Activated CD4-positive, CD25-positive, alpha-beta regulatory T cell treated with anti-CD3 and anti-CD28 coated beads, Interleukin-2, amount 50 U/mL, for 24 hours (primary cell): ENCODE results near the gene KRTCAP3.
"Not testable (repeated sequence)": the region's sequence is repeated elsewhere in the genome, so short reads cannot be mapped to it uniquely, and the experiment has no call there.

Source experiments
- ATAC-seq, 2 donors: fragments of 150-1000 bp; cut with Tn5 transposase; one replicate each; pipeline ENCODE4 v1.10.0; 2021; ENCODE audit warnings: mild to moderate bottlenecking in 1 of 2, moderate library complexity in 1 of 2

The KRTCAP3 gene, protein sequence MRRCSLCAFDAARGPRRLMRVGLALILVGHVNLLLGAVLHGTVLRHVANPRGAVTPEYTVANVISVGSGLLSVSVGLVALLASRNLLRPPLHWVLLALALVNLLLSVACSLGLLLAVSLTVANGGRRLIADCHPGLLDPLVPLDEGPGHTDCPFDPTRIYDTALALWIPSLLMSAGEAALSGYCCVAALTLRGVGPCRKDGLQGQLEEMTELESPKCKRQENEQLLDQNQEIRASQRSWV

DNA sequence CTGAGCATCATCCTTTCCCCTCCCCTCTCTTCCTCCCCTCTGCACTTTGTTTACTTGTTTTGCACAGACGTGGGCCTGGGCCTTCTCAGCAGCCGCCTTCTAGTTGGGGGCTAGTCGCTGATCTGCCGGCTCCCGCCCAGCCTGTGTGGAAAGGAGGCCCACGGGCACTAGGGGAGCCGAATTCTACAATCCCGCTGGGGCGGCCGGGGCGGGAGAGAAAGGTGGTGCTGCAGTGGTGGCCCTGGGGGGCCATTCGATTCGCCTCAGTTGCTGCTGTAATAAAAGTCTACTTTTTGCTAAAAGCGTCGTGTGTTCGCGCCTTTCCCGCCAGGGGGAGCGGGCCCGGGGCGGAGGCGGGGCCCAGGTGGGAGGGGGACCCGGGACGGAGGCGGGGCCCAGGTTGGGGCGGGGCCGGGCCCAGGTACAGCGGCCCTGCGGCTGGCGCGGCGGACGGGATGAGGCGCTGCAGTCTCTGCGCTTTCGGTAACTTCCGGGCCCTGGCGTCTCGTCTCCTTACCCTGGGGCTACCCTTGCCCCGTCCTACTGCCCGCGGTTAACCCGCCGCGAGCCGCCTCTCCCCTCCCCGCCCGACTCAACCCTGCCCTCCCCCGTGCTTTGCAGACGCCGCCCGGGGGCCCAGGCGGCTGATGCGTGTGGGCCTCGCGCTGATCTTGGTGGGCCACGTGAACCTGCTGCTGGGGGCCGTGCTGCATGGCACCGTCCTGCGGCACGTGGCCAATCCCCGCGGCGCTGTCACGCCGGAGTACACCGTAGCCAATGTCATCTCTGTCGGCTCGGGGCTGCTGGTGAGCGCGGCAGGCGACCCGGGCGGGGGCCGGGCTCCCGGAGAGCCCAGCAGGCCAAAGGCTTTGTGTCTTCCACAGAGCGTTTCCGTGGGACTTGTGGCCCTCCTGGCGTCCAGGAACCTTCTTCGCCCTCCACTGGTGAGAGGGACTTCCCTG is at the start of gene KRTCAP3:
TSS of gene KRTCAP3 (plus strand) at position 424 of the 962 bp plus-strand sequence. CDS start at position 456, 32 bp downstream.
- ATAC-seq = peak; percentile 41 to 61

DNA sequence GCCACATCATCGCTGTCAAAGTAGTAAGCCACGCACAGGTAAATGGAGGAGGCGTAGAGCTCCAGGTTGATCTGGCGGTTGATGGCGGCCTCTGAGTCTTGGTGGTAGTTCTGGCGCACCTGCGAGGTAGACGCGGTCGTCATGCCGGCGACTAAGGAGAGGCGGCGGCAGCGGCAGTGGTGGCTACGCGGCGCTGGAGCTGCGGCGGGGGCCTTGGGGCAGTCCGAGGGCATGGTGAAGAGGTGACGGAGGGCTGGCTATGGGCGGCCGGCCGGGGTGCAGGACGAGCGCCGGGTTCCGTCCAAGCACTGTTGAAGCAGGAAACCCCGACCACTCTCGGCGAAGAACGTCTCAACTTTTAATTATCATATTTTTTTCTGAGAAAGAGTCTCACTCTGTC is 49.0 kb upstream of the KRTCAP3 start:
- no peak for ATAC-seq

DNA sequence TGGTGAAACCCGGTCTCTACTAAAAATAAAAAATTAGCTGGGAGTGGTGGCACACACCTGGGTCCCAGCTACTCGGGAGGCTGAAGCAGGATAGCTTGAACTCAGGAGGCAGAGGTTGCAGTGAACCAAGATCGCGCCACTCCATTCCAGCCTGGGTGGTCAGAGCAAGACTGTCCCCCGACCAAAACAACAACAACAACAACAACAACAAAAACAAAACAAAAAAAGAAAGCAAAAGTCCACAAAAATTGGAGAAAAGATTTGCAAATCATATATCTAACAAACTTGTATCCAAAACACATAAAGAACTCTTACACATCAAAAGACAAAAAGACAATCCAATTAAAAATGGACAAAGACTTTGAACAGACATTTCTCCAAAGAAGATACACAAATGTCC is 43.2 kb upstream of the KRTCAP3 start:
- no peak for ATAC-seq

DNA sequence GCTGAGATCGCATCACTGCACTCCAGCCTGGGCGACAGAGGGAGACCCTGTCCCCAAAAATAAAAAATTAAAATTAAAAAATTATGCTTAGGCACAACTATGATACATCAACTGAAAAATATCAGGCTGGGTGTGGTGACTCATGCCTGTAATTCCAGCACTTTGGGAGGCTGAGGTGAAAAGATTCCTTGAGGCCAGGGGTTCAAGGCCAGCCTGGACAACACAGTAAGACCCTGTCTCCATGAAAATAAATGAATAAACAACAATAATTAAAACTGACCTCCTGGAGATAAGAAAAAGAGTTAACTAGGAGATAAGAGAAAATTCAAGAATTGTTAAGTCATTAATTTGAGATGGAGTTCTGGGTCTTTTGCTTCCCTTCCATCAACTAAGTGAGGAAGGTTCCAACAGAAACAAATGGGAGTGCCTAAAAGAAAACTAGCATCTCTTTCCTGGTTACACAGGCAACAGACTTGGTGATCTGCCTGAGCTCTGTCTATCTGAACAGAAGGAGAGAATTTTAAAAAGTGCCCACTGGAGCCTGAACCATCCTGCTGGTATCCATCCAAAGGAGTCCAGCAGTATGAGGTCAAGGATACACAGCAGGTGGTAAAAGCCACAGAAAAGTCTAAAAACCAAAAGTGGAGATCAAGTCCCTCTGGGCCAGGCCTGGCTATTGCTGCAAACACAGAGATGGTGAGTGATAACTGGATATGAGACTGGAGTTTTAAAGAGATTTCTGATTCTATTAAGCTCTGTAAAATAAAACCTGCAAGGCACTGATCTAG is 41.6 kb upstream of the KRTCAP3 start:
- no peak for ATAC-seq

DNA sequence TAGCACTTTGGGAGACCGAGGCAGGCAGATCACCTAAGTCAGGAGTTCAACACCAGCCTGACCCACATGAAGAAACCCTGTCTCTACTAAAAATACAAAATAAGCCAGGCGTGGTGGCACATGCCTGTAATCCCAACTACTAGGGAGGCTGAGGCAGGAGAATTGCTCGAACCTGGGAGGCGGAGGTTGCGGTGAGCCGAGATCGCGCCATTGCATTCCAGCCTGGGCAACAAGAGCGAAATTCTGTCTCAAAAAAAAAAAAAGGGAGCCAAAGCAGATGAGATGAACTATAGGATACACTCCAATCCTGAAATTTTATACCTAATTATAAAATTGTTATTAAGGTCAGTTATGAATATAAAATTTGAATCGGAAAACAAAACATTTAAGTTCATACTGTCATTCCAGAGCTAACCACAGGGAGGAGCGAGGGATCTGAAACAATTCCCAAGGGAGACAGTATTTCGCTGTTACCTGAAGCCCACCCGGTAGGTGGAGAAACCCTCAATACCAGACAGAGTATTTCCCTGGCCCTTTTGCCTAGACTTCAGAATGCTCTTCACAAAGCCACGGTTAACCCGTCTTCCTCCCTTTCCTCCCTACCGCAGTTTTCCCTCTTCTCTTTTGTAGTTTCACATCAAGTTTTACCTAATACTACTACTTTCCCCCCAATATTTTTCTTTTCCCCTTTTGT is 34.2 kb upstream of the KRTCAP3 start:
- ATAC-seq = no peak

DNA sequence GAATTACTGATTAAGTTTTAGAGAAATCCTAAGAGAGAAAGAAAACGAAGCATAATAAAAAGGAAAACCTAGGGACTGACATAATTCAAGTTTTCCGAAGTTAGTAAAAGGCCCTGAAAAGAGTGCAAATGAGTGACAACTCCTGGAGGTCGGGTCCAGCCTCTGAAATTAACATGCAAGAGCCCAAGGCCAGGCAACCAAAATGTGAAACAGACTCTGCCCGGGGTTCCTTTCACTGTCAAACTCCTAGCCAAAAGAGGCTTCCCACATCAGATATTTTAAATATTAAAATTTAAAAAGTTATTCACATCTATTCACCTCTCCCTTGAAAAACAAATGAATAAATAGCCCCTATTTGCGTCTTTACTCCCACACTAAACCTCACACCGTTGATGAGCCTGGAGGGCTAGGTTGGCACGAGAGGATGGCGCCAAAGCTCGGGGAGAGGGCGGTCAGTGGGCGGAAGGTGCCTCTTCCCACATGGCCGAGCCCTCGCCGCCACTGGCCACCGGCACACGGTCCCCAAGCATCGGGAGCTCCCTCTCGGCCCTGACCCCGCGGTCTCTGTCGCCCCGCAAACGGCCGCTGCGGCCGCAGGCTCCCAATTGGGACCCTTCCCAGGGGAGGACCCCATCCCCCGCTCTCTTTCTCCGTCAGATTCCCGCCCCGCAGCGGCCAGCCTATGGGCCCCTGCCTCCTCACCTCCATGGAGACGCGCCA is 33.4 kb upstream of the KRTCAP3 start:
- peak; percentile 7 to 14 for ATAC-seq

DNA sequence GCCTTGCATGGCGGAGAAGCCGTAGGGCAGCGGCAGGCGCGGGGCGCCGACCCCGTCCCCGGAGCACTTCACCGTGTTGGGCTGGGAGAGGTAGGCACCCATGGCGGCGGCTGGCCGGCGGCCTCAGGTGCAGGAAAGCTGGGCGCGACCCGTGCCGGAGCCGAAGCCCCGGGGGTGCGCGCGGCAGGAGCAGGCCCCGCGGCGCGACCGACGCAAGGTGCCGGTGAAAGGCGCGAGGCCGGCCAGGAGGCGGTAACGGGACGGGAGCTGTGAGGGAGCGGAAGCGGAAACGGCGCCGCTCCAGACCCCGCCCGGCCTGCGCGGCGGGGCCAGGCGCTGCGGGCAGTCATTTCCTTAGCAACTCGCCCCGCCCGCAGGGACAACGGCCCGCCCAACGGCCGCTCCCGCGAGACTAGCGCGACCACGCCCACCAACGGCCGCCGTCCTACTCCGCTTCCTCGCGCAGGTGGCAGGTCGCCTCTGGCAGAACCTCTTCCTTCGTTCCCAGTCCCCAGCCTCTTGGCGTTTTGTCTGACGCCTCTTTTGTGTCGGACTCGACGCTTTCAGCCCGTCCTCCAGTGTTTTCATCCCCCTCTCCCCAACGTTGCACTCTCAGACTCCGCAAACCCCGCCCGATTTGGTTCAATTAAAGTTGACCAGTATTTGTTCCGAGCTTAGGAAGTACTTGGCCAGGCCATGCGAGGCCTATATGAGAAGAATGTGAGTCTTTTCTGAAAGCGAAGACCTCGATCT is 32.7 kb upstream of the KRTCAP3 start, which contains the start of gene PPM1G:
TSS of gene PPM1G (minus strand) at position 271 of the 753 bp plus-strand sequence. CDS start at position 102, 169 bp downstream.
- ATAC-seq = peak; percentile 97 to 98

DNA sequence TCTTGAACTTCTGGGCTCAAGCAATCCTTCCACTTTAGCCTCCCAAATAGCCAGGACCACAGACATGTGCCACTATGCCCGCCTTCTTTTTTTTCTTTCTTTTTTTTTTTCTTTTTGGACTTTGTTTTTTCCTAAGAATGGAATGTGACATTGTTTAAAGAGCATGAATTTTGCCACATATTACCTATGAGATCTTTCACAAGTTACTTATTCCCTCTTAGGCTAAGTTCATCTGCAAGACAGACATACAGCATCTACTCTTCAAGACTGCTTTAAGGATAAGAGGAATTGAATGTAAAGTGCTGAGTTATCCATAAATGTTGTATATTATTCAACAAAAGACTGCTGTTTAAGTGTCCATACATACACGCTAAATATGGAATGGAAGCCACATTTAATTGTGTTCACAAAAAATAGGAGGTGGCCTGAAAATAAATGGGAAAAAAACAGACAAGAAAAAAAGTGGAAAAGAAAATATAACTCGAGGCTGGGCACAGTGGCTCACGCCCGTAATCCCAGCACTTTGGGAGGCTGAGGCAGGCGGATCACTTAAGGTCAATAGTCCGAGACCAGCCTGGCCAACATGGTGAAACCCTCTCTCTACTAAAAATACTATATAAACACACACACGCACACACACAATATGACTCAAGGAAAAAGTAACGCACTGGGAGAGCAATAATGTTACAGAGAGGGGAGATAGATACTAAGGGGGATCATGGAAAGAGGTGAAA is 29.6 kb upstream of the KRTCAP3 start:
- no peak for ATAC-seq

DNA sequence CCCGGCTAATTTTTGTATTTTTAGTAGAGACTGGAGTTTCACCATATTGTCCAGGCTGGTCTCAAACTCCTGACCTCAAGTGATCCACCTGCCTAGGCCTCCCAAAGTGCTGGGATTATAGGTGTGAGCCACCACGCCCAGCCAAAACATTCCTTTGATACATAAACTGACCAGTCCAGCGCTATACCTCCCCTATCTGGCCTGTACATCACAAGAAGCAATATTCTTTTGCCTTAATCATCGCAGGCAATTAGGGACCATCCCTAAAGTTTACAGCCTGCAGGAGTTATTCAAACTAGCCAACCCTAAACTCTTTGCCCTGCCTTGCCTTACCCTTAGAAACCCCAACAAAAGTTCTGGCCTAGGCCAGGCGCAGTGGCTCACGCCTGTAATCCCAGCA is 26.0 kb upstream of the KRTCAP3 start:
- no peak for ATAC-seq

DNA sequence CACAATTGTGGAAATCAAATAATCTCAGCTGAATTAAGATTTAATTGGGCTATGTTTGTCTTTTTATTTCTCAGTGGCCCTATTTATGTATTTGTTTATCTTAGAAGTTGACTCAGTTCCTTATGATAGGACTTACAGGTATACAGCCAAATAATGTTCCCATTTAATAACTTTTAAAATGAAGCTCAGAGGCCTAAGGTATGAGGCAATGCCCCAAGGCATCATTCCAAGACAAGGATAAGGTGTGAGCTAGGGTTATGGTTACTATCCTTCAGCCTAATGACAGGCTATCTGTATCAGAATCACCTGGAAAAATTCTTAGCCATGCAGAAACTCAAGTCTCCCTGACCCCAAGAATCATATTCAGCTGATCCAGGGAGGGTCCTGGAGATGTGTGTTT is 21.2 kb upstream of the KRTCAP3 start:
- ATAC-seq = no peak

DNA sequence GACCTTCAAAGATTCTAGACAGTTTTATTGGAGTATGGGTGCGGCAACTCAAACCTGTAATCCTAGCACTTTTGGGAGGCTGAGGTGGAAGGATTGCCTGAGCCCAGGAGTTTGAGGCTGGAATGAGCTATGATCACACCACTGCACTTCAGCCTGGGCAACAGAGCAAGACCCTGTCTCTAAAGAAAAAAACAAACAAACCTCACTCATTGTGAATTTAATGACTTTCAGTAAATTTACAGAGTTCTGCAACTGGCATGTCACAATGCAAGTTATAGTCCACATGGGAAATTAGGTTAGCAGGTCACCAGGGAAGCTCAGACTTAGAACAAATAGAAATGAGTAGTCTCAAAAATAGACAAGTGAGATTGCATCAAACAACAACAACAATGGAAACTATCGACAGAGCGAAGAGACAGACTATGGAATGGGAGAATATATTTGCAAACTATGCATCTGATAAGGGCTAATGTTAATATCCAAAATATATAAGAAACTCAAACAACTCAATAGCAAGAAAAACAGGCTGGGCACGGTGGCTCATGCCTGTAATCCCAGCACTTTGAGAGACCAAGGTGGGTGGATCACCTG is 20.4 kb upstream of the KRTCAP3 start:
- no peak for ATAC-seq

DNA sequence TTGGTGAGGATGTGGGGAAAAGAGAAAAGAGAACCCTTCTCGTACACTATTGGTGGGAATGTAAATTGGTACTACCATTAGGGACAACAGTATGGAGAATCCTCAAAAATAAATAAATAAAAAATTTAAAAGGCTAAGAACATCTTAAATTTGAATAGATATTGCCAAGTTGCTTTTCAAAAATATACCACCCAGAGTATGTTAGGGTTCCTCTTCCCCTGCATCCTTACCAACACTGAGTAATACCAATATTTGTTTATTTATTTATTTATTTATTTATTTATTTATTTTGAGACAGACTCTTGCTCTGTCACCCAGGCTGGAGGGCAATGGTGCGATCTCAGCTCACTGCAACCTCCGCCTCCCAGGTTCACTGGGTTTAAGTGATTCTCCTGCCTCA is 19.2 kb upstream of the KRTCAP3 start:
- no peak for ATAC-seq

DNA sequence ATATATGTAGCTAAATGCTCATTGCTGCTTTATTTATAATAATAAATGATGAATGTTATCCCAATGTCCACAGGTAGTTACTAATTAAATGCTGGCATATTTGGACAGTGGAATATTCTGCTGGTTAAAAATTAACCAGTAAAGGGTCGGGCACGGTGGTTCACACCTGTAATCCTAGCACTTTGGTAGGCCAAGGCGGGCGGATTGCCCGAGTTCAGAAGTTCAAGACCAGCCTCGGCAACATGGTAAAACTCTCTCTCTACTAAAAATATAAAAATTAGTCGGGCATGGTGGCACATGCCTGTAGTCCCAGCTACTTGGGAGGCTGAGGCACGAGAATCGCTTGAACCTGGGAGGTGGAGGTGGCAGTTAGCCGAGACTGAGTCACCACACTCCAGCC is 17.1 kb upstream of the KRTCAP3 start:
- ATAC-seq = not testable (repeated sequence)

DNA sequence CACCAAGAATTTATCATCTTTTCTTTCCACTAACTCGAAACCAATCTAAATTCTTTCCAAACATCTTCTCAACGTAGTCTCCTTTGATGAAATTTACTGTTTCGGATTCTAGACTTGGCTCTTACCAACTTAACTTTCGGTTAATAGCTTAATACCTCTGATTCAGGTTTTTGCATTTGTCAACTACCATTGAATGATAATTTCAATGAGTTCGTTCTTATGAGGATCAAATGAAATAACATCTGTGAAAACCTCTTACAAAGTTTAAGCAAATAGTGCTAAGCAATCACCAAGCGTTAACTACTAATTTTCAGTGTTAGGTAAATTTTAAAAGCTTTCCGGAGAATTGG is 14.3 kb upstream of the KRTCAP3 start:
- no peak for ATAC-seq

DNA sequence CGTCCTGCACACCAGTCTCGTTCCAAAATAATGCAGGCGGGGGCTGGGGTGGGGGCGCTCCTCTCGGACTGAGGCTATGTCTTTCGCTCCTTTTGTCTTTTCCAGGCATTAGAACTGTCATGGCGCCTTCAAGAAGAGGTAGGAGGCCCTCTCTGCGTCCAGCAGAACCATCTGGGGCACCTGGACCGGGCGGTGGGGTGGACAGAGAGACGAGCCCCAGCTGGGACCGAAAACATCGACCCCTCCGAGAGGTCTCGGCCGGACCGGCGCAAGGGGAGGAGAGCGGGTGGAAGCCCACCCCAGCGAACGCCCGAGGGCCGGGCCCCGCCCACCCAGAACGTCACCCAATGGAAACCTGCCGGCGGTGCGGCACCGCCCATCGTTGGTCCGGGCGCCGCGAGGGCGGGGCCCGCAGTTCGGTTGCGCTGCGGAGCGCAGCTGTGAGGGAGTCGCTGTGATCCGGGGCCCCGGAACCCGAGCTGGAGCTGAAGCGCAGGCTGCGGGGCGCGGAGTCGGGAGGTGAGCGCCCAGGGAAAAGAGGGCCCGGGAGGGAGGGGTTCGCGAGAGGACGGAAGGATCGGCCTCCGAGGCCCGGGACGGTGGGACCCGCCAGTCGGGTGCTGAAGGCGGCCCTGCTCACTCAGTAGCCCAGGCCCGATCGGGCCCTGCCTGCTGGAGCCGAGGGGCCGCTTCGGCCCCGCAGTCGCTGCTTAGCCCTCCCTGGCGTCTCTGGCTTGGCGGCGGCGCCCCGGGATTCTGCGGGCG is 13.8 kb upstream of the KRTCAP3 start, which contains the start of gene NRBP1:
TSS of gene NRBP1 (plus strand) at position 419 of the 765 bp plus-strand sequence. CDS start 4,643 bp downstream, outside the sequence.
- ATAC-seq = peak; percentile 89

DNA sequence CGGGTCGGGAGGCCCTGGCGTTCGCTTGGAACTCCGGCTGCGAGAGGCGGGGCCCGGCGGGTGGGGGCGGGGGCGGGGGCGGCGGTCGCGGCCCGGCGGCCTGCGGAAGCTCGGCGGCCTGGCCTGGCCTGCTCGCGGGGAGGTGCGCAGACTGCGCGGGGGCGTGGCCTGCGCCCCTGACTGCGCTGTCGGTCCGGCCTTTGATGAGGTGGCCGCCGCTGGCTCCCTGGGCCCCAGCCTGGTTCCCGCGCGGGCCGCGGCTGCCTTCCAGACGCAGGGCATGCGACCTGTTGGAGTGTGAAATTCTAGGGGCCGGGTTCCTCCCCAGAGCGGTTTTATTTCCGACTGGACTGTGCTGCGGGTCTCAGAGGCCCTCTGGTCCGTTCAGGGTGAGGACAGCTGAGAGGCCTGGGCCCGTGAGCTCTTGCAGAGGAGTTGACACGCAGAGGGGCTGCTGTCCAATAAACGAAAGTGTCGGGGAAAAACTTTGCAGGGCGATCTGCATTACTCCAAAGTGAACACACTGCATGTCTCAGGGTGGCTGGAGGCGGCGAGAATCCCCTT is 13.1 kb upstream of the KRTCAP3 start:
- ATAC-seq = peak; percentile 64 to 78

DNA sequence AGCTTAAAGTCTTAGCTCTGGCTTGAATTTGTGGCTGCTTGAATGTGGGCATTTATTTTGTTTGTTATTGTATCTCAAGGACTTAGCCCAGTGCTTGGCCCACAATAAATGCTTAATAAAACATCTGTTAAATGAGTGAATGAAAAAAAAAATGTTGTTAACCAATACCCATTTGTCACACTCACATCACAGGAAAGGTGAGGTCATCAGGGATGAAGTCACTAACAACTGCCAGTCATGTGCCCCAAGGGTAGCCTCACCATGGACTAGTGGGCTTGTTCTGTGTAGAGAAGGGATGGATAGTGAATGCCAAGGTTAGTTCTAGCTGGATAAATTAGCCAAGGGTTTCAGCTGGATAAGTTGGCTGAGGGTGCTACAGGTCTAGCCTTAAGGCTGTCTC is 10.8 kb upstream of the KRTCAP3 start:
- ATAC-seq = peak; percentile 25 to 39

DNA sequence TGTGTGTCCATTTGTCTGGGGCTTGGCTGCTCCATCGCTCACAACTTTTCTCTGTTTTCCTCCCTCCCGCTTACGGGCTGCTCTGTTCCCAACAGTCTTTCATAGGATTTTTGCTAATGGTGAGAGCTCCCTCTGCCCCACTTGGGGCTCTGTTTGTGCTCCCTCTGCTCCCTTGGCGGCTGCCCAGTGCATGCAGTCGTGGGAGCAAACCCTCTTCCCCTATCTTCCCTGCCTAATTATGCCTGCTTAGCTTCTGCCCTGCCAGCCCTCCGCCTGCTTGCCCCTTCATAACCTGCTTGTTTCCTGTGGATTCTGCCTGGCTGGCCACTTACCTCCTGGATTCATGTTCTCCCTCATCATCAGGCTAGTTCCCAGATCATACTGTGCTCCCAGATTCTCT is 6.6 kb upstream of the KRTCAP3 start:
- ATAC-seq = no peak
